Measurements from ENCODE around the gene ADGRA3. TPM values are rescaled to one million over a fixed set of nuclear protein-coding genes. Genes with fewer than 3 reads are reported as not detected.
A peak's percentile ranks its signal among the peaks of the same experiment; 100 is the strongest.

ADGRA3 gene
- total and polyA plus RNA-seq, 2 experiments from 2014 or later, result 16.2 to 73.9 TPM

- TF ChIP-seq ZNF462 (CRISPR knock-in tag; IDR thresholded peaks at IDR 0.05) (no peak), ZNF331 (CRISPR knock-in tag; IDR thresholded peaks at IDR 0.05; ENCODE audit: low read depth) (no peak), EZH2 (IDR thresholded peaks at IDR 0.05; ENCODE audit: low read depth, unreplicated experiment) (no peak), POLR2AphosphoS5 (IDR thresholded peaks at IDR 0.05; ENCODE audit: low read depth) (no peak), STAT1 (IDR thresholded peaks at IDR 0.05; ENCODE audit: unreplicated experiment) (no peak), JUNB (IDR thresholded peaks at IDR 0.05; ENCODE audit: unreplicated experiment) (no peak)
- TF ChIP-seq, protein P1, sequence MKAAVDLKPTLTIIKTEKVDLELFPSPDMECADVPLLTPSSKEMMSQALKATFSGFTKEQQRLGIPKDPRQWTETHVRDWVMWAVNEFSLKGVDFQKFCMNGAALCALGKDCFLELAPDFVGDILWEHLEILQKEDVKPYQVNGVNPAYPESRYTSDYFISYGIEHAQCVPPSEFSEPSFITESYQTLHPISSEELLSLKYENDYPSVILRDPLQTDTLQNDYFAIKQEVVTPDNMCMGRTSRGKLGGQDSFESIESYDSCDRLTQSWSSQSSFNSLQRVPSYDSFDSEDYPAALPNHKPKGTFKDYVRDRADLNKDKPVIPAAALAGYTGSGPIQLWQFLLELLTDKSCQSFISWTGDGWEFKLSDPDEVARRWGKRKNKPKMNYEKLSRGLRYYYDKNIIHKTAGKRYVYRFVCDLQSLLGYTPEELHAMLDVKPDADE (IDR thresholded peaks at IDR 0.05), result no peak
Measured at GRCh38 chr4:22514481-22514880, 1.4 kb downstream of the ADGRA3 start (continued).

GRCh38 chr4:22514001-22514400 lies 1.9 kb downstream of the ADGRA3 start:
- peaks cover 4% of the 10 kb centered on the region; the same call in 1 of the 2 replicates for H3F3A ChIP-seq (replicated peaks; ENCODE audit: low read depth)
- H3K27me3 ChIP-seq (ENCODE audit: insufficient read depth), result no peaks in the 10 kb centered on the region
- H3K4me1 ChIP-seq (ENCODE audit: insufficient read depth), result peaks cover 26% of the 10 kb centered on the region
- H4K20me1 ChIP-seq (replicated peaks; ENCODE audit: insufficient read depth), result peaks cover 26% of the 10 kb centered on the region
- no peak for DNase-seq (ENCODE audit: low spot score)
- Mint-ChIP-seq H3K9me3 (peaks cover 12% of the 10 kb centered on the region), H3K27me3 (ENCODE audit: insufficient read depth, low read depth, poor library complexity) (peaks cover 11% of the 10 kb centered on the region), H3K36me3 (ENCODE audit: low read depth) (peaks cover 20% of the 10 kb centered on the region), H3K4me1 (peaks cover 37% of the 10 kb centered on the region), H3K27ac (no peak overlapping the region), H3K4me3 (peak overlapping the region; percentile 99)
- ATAC-seq, result no peak
- no peaks in the 10 kb centered on the region; the same call in 1 of the 2 replicates for H3K9me2 ChIP-seq (ENCODE audit: insufficient read depth)
- peak overlapping the region; percentile 76 for H3K4me3 ChIP-seq
- no peak overlapping the region for H3K27ac ChIP-seq (ENCODE audit: low read depth)
- no peaks in the 10 kb centered on the region for H3K36me3 ChIP-seq (ENCODE audit: insufficient read depth)
- peak overlapping the region; percentile 86 for H3K4me2 ChIP-seq
- no peaks in the 10 kb centered on the region for H3K79me2 ChIP-seq (replicated peaks; ENCODE audit: insufficient read depth)
- TF ChIP-seq NANOG (IDR thresholded peaks at IDR 0.05; ENCODE audit: borderline replicate concordance) (no peak), EZH2 (IDR thresholded peaks at IDR 0.05; ENCODE audit: low read depth, unreplicated experiment) (no peak), EZH2phosphoT487 (IDR thresholded peaks at IDR 0.05; ENCODE audit: unreplicated experiment) (no peak), ZNF462 (CRISPR knock-in tag; IDR thresholded peaks at IDR 0.05) (no peak)
- H2AFZ ChIP-seq, result no peak overlapping the region

Measured in GM23338 (cell line).